GM12878 (cell line): Measurements from ENCODE around the gene WDFY4. TPM values are rescaled to one million over a fixed set of nuclear protein-coding genes. Genes with fewer than 3 reads are reported as not detected.

ENCODE experiments used
- ATAC-seq: fragments of 200-7000 bp; cut with Tn5 transposase; 3 replicates; pipeline ENCODE4 v1.9.1; 2020; ENCODE audit warnings: mild to moderate bottlenecking, moderate library complexity
- BruUV-seq: library from RNA; stranded (reverse); fragments of 400-500 nt; replicated peaks from 2 replicates; lab custom pipeline; 2021; lab: Mats Ljungman, UMichigan
- CTCF ChIA-PET: fragments of 300-600 bp; sonication (Branson Sonifier 250); formaldehyde crosslinking; extraction: SDS; loops from one replicate; lab custom pipeline; 2021; ENCODE audit warnings: inconsistent platforms; lab: Yijun Ruan, JAX
- POLR2A ChIA-PET: fragments of 350-600 bp; formaldehyde crosslinking; extraction: SDS; loops from one replicate; lab custom pipeline; 2021; ENCODE audit warnings: inconsistent platforms; lab: Charles Lee
- RAD21 ChIA-PET: fragments of 300-600 bp; sonication (Branson Sonifier 250); formaldehyde crosslinking; loops from one replicate; lab custom pipeline; 2023; ENCODE audit warnings: antibody characterized with exemption; ENCODE audit not compliant: unreplicated experiment; lab: Charles Lee
- SMC1A ChIA-PET: fragments of 300-600 bp; sonication (Branson Sonifier 250); formaldehyde crosslinking; loops from one replicate; lab custom pipeline; 2023; ENCODE audit not compliant: unreplicated experiment, uncharacterized antibody; lab: Charles Lee
- DNase-seq: peaks from one replicate; pipeline ENCODE4 v3.0.0-alpha.2; 2011; ENCODE audit warnings: low read depth, low spot score
- FAIRE-seq: peaks from 3 replicates; lab custom pipeline; 2011; peaks lifted over from hg19 to GRCh38; lab: Jason Lieb, UNC
- H2AFZ ChIP-seq: 2 replicates; pipeline ENCODE4 v1.6.0; 2011; ENCODE audit warnings: low read depth, low read length, control low read depth; ENCODE audit not compliant: control insufficient read depth
- H3K27ac ChIP-seq: 2 replicates; pipeline ENCODE4 v1.5.1; 2011; ENCODE audit warnings: control low read depth; ENCODE audit not compliant: control insufficient read depth, insufficient read depth
- H3K27me3 ChIP-seq, 2 experiments: replicated peaks in 1 of 2; 2 replicates each; pipeline versions ENCODE4 v1.6.0 to v1.6.1; 2011; ENCODE audit warnings: low read length in 1 of 2; ENCODE audit not compliant: control insufficient read depth in 2 of 2, insufficient read depth in 2 of 2
- H3K36me3 ChIP-seq, 2 experiments: 2 replicates each; pipeline ENCODE4 v1.5.1; 2011; ENCODE audit warnings: low read length in 1 of 2; ENCODE audit not compliant: control insufficient read depth in 2 of 2, insufficient read depth in 2 of 2
- H3K4me1 ChIP-seq: 2 replicates; pipeline ENCODE4 v1.6.1; 2011; ENCODE audit warnings: mild to moderate bottlenecking, low read length, moderate library complexity, mixed read lengths; ENCODE audit not compliant: control insufficient read depth, insufficient read depth
- H3K4me2 ChIP-seq: 2 replicates; pipeline ENCODE4 v1.6.0; 2011; ENCODE audit warnings: control low read depth; ENCODE audit not compliant: control insufficient read depth, insufficient read depth
- H3K4me3 ChIP-seq: fragments of 200-600 bp; sonication (generic); 2 replicates; pipeline ENCODE4 v1.5.1; 2016
- H3K79me2 ChIP-seq: 2 replicates; pipeline ENCODE4 v1.6.0; 2011; ENCODE audit warnings: low read length; ENCODE audit not compliant: control insufficient read depth, insufficient read depth
- H3K9ac ChIP-seq: 2 replicates; pipeline ENCODE4 v1.8.0; 2011; ENCODE audit warnings: low read length, control low read depth, mixed read lengths; ENCODE audit not compliant: control insufficient read depth, insufficient read depth
- H3K9me3 ChIP-seq: replicated peaks from 3 replicates; pipeline ENCODE4 v1.5.1; 2011; ENCODE audit warnings: mild to moderate bottlenecking, low read length; ENCODE audit not compliant: control insufficient read depth, insufficient read depth
- H4K20me1 ChIP-seq: 2 replicates; pipeline ENCODE4 v1.6.0; 2011; ENCODE audit not compliant: control insufficient read depth, insufficient read depth
- ATF3 ChIP-seq: IDR thresholded peaks from 2 replicates; pipeline ENCODE4 v1.6.1; 2011; ENCODE audit warnings: low read depth, mild to moderate bottlenecking, low read length, moderate library complexity, borderline replicate concordance; ENCODE audit errors: extremely low read depth
- EED ChIP-seq: sonication (generic); IDR thresholded peaks from 2 replicates; pipeline ENCODE4 v1.6.1; 2016; ENCODE audit warnings: antibody characterized with exemption, low read depth
- EGR1 ChIP-seq, 2 experiments: IDR thresholded peaks; 1 replicate in 1 of 2; 2 replicates in 1 of 2; pipeline ENCODE4 v1.6.1; 2011 to 2012; ENCODE audit warnings: low read depth in 2 of 2, low read length in 2 of 2, borderline replicate concordance in 1 of 2, mild to moderate bottlenecking in 1 of 2, moderate library complexity in 1 of 2
- FOXM1 ChIP-seq: IDR thresholded peaks from 2 replicates; pipeline ENCODE4 v1.6.1; 2012; ENCODE audit warnings: low read depth, mild to moderate bottlenecking, inconsistent platforms, low read length, moderate library complexity
- HDAC6 ChIP-seq: fragments of 200-600 bp; sonication (generic); IDR thresholded peaks from one replicate; pipeline ENCODE4 v1.8.0; 2017; ENCODE audit warnings: antibody characterized with exemption; ENCODE audit not compliant: unreplicated experiment
- MAX ChIP-seq: IDR thresholded peaks from 2 replicates; pipeline ENCODE4 v1.6.1; 2012; ENCODE audit warnings: low read depth, low read length, improper control_type of control experiment
- NFYA ChIP-seq: IDR thresholded peaks from 2 replicates; pipeline ENCODE4 v1.6.1; 2011; ENCODE audit warnings: low read depth, mild to moderate bottlenecking, low read length, improper control_type of control experiment, borderline replicate concordance
- NKRF ChIP-seq: fragments of 450-650 bp; conservative IDR thresholded peaks from 2 replicates; pipeline ENCODE4 v1.6.1; 2017; ENCODE audit warnings: mild to moderate bottlenecking, moderate library complexity
- POLR2A ChIP-seq: IDR thresholded peaks from 2 replicates; pipeline ENCODE4 v1.6.1; 2011; ENCODE audit warnings: low read depth, mild to moderate bottlenecking, low read length
- POLR2AphosphoS5 ChIP-seq: IDR thresholded peaks from 2 replicates; pipeline ENCODE4 v1.6.1; 2011; ENCODE audit warnings: mild to moderate bottlenecking, low read length, inconsistent platforms
- REST ChIP-seq: IDR thresholded peaks from 2 replicates; pipeline ENCODE4 v1.6.1; 2012; ENCODE audit warnings: mild to moderate bottlenecking, low read depth, low read length
- ZBTB4 ChIP-seq: fragments of 450-650 bp; formaldehyde crosslinking; IDR thresholded peaks from 2 replicates; pipeline ENCODE4 v1.4.0; 2022; ENCODE audit warnings: mild to moderate bottlenecking, moderate library complexity
- ZZZ3 ChIP-seq: IDR thresholded peaks from 2 replicates; pipeline ENCODE4 v1.6.1; 2011; ENCODE audit warnings: low read depth; ENCODE audit not compliant: control insufficient read depth, insufficient read length
- WGBS: methylation state at CpG from one replicate; pipeline ENCODE4 v1.1.6; 2016; ENCODE audit warnings: low lambda C conversion rate; ENCODE audit not compliant: insufficient replicate concordance, insufficient coverage; ENCODE audit errors: missing lambda C conversion rate; 5-methylcytosine and 5-hydroxymethylcytosine counted together
- in situ Hi-C: fragments of 300-500 bp; cut with MboI; formaldehyde crosslinking; loops from 9 replicates; pipeline ENCODE4 v1.14.3; 2018; ENCODE audit warnings: mixed read lengths
- intact Hi-C: fragments of 100-400 bp; cut with micrococcal nuclease; formaldehyde crosslinking; loops from one replicate; pipeline ENCODE4 v1.14.2; 2022; ENCODE audit not compliant: unreplicated experiment
- polyA plus RNA-seq, 11 experiments: library from polyadenylated mRNA; depleted of rRNA in 4 of 11; unstranded in 6 of 11; stranded (reverse) in 5 of 11; fragments of >200 nt; fragmentation: Nextera tagmentation in 4 of 11; fragmentation: Illumina TruSeq in 1 of 11; extraction: Ambion mirVana in 4 of 11; extraction: Trizol in 1 of 11; gene quantifications; 1 replicate in 1 of 11; 2 replicates in 10 of 11; pipeline versions ENCODE4 v1.2.1 to v1.2.3, GENCODE V29; 2011 to 2016; ENCODE audit warnings: inconsistent platforms in 2 of 11, missing spikeins in 2 of 11, low read depth in 1 of 11
- total RNA-seq, 4 experiments: library from RNA; depleted of rRNA in 3 of 4; stranded (reverse); fragments of >200 nt in 3 of 4; fragmentation: Illumina TruSeq in 1 of 4; extraction: Trizol in 1 of 4; gene quantifications; 2 replicates each; pipeline versions ENCODE4 v1.2.1 to v1.2.3, GENCODE V29; 2013 to 2021

The WDFY4 gene
- total and polyA plus RNA-seq, 10 of the 15 experiments (the other 5 are each of a cell fraction or from before 2014, with no cell fraction given), result 13.5 to 132 (median 47.3) TPM

GRCh38 chr10:48946891-48947500 lies 262.3 kb downstream of the WDFY4 start:
- Histone ChIP-seq H3K27ac (no peak overlapping the region), H3K4me1 (no peaks in the 10 kb centered on the region), H3K4me3 (no peak overlapping the region), H3K79me2 (no peaks in the 10 kb centered on the region), H3K9ac (no peak overlapping the region), H3K27me3 (no peaks in the 10 kb centered on the region), H3K4me2 (no peak overlapping the region), H2AFZ (no peak overlapping the region), H4K20me1 (no peaks in the 10 kb centered on the region), H3K36me3 (peaks cover 25 to 26% of the 10 kb centered on the region in 2 experiments), H3K9me3 (no peaks in the 10 kb centered on the region)
- no peak for FAIRE-seq
- CTCF ChIA-PET, result no interaction called here
- TF ChIP-seq ZZZ3, result no peak
- TF ChIP-seq ATF3, result no peak
- no peak for TF ChIP-seq ZBTB4 (CRISPR knock-in tag)
- TF ChIP-seq EED, result no peak
- TF ChIP-seq EGR1 (IDR thresholded peaks at IDR 0.05; ENCODE audit: borderline replicate concordance in 1 of 2, low read depth in 2 of 2, low read length in 2 of 2), result no peak
- no peak for TF ChIP-seq NKRF
- no peak for TF ChIP-seq NFYA
- no peak for TF ChIP-seq MAX
- no peak for TF ChIP-seq HDAC6
- TF ChIP-seq FOXM1, result no peak
- TF ChIP-seq POLR2AphosphoS5, result no peak
- no peak for TF ChIP-seq POLR2A
- TF ChIP-seq REST, result no peak
- DNase-seq, result no peak
- WGBS, result 96% methylated on average over 12 of the region's 12 CpGs
- in situ Hi-C loops, result no loop called here
- RAD21 ChIA-PET, result interaction anchor here (2.1 kb wide), 1 partner anchor 288 kb away, joined by 8 read pairs; no protein-coding TSS in a partner anchor
- no TSS peak for BruUV-seq
- SMC1A ChIA-PET, result no interaction called here
- intact Hi-C loops, result no loop called here
- no peak for ATAC-seq
- POLR2A ChIA-PET, result no interaction called here
